ENCODE measurements around the gene FAM163A.

GRCh38 chr1:179757933-179758332 is 14.8 kb downstream of the FAM163A start:
- TF ChIP-seq CTCF (IDR thresholded peaks at IDR 0.05): no peak
- no peak for TF ChIP-seq POLR2A (IDR thresholded peaks at IDR 0.05)

Data from uterus (tissue), 2 donors.